Osteocyte (in vitro differentiated cells): ENCODE data around the gene MAPK14. TPM values are rescaled to one million over a fixed set of nuclear protein-coding genes. Genes with fewer than 3 reads are reported as not detected.

Experiments used
- DNase-seq: peaks from one replicate; pipeline ENCODE4 v3.0.0; 2021; ENCODE audit warnings: mixed read lengths; ENCODE audit not compliant: unreplicated experiment; ENCODE audit errors: extremely low spot score
- H3K27ac Mint-ChIP-seq: one replicate; pipeline ENCODE4 v1.8.0; 2021; ENCODE audit warnings: mild to moderate bottlenecking, mixed read lengths; ENCODE audit not compliant: unreplicated experiment
- H3K27me3 Mint-ChIP-seq: one replicate; pipeline ENCODE4 v1.8.0; 2021; ENCODE audit warnings: mixed read lengths; ENCODE audit not compliant: unreplicated experiment
- H3K36me3 Mint-ChIP-seq: one replicate; pipeline ENCODE4 v1.8.0; 2021; ENCODE audit warnings: mixed read lengths; ENCODE audit not compliant: unreplicated experiment
- H3K4me1 Mint-ChIP-seq: one replicate; pipeline ENCODE4 v1.8.0; 2021; ENCODE audit warnings: mixed read lengths; ENCODE audit not compliant: unreplicated experiment
- H3K4me3 Mint-ChIP-seq: one replicate; pipeline ENCODE4 v1.8.0; 2021; ENCODE audit warnings: mild to moderate bottlenecking, moderate library complexity, mixed read lengths; ENCODE audit not compliant: unreplicated experiment
- H3K9me3 Mint-ChIP-seq: one replicate; pipeline ENCODE4 v1.8.0; 2021; ENCODE audit warnings: mixed read lengths; ENCODE audit not compliant: unreplicated experiment
- total RNA-seq: library from RNA; stranded (reverse); gene quantifications from 2 replicates; pipeline ENCODE4 v1.2.1, GENCODE V29; 2021
- TF ChIP-seq, protein P1 (sequence below): fragments of 200-600 bp; sonication (generic); IDR thresholded peaks from 2 replicates; pipeline ENCODE4 v1.5.0; 2021; ENCODE audit warnings: antibody characterized with exemption, mild to moderate bottlenecking, moderate library complexity

MAPK14 gene
- total RNA-seq, 1 donor from 2014 or later, result 38.8 TPM

DNA sequence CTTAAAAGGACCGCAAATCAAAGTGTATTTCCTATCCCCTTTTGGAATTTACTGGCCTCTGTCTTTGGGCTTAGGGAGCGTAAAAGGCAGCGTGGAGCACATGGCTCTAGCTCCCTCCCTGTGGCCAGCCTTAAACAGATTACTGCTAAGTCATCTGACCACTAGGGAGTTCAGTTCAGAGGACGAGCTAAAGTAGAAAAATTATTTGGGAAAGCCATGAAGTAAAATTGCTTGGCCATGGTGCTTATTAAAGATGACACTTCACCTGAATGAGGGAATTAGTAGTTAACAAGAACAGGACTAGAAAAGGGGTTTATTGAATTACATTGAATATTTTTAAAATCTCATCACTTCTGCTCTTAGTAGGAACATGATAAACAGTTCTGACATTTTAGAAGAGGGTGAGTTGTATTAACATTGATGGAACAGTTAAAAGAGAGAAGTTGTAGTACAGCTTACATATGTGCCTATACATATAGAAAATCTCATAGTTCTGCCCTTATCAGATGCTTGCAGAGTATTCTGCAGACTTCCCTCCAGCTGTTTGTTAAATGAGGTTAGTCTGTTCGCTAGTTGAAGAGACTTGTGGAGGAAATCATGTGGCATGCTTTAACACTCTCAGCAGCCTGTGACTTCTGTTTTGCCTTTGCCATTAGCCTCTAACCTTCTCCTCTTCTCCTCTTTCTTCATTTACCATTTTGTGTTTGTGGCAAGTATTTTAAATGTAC is 71.5 kb downstream of the MAPK14 start:
- H3K4me3 Mint-ChIP-seq, result no peak overlapping the region
- no peaks in the 10 kb centered on the region for H3K27me3 Mint-ChIP-seq
- TF ChIP-seq, protein P1, sequence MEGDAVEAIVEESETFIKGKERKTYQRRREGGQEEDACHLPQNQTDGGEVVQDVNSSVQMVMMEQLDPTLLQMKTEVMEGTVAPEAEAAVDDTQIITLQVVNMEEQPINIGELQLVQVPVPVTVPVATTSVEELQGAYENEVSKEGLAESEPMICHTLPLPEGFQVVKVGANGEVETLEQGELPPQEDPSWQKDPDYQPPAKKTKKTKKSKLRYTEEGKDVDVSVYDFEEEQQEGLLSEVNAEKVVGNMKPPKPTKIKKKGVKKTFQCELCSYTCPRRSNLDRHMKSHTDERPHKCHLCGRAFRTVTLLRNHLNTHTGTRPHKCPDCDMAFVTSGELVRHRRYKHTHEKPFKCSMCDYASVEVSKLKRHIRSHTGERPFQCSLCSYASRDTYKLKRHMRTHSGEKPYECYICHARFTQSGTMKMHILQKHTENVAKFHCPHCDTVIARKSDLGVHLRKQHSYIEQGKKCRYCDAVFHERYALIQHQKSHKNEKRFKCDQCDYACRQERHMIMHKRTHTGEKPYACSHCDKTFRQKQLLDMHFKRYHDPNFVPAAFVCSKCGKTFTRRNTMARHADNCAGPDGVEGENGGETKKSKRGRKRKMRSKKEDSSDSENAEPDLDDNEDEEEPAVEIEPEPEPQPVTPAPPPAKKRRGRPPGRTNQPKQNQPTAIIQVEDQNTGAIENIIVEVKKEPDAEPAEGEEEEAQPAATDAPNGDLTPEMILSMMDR, result no peak
- no peaks in the 10 kb centered on the region for H3K9me3 Mint-ChIP-seq
- H3K4me1 Mint-ChIP-seq, result peaks cover 8% of the 10 kb centered on the region
- DNase-seq, result no peak
- peaks cover 14% of the 10 kb centered on the region for H3K36me3 Mint-ChIP-seq
- H3K27ac Mint-ChIP-seq, result no peak overlapping the region

DNA sequence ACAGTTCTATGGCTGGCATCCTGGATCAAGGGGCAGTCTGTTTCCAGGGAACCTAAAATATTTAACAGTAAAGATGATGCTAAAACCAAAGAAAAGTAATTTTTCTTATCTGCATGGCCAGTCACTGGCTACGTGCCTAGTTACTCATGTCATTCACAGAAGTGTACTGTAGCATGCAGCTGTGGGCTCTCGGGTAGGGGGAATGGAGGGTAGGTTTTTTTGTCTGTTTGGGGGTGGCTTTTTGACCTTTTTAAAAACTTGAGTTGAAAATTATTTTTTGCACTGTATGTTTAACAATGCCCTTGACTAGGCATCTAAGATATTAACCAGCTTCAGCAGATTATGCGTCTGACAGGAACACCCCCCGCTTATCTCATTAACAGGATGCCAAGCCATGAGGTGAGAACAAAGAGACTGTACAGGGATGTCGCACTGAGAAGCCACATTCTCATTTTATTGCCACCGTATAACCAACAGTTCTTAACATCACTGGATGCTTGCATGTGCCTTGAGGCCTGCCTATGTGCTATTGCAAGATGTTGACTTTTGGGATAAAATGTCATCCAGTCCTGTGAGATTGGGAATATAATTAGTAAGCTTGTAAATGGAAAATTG is 72.4 kb downstream of the MAPK14 start:
- Mint-ChIP-seq H3K4me1 (peaks cover 2% of the 10 kb centered on the region), H3K4me3 (no peak overlapping the region), H3K9me3 (no peaks in the 10 kb centered on the region), H3K27ac (no peak overlapping the region), H3K36me3 (peaks cover 17% of the 10 kb centered on the region), H3K27me3 (no peaks in the 10 kb centered on the region)
- TF ChIP-seq, protein P1, result no peak
- DNase-seq, result no peak

DNA sequence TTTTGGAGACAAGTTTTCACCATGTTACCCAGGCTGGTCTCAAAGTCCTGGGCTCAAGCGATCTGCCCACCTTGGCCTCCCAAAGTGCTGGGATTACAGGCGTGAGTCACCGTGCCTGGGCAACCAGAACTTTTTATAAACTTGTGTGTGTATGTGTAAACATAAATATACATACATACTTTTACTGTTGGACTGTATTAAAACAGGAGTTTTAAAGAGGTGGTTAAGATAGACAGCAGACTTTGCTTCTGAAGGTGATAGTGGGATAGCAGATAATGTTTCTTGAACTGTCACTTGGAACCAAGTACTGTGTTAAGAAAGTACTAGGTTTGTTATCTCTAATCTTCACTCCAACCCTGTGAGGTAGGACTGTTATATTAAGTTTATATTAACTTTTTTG is 74.1 kb downstream of the MAPK14 start:
- no peaks in the 10 kb centered on the region for H3K27me3 Mint-ChIP-seq
- TF ChIP-seq, protein P1, result no peak

DNA sequence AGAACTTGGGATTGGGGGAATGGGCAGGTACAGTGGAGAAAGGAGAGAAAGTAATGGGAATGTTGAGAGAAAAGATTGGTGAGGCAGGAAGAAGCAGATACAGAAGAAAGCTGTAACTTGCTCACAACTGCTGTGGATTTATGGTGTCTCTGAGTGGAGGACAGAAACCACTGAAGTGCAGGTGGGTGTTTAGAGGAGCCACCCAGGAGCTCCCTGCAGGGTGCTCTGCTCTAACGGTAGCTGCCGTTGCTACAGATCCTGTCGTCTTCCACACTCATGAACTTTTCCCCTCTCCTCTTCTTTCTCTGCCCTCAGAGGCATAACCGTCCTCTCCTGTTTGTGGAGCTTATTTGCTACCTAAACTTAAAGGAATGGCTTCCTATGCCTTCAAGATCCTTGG is 75.2 kb downstream of the MAPK14 start:
- H3K27ac Mint-ChIP-seq, result no peak overlapping the region
- no peaks in the 10 kb centered on the region for H3K4me1 Mint-ChIP-seq
- DNase-seq, result no peak
- TF ChIP-seq, protein P1, result no peak
- peaks cover 16% of the 10 kb centered on the region for H3K36me3 Mint-ChIP-seq
- H3K4me3 Mint-ChIP-seq, result no peak overlapping the region
- H3K9me3 Mint-ChIP-seq, result no peaks in the 10 kb centered on the region
- H3K27me3 Mint-ChIP-seq, result no peaks in the 10 kb centered on the region

More for the DNA sequence above, 74.1 kb downstream of the MAPK14 start:
- Mint-ChIP-seq H3K36me3 (peaks cover 13% of the 10 kb centered on the region), H3K27ac (no peak overlapping the region), H3K9me3 (no peaks in the 10 kb centered on the region), H3K4me3 (no peak overlapping the region), H3K4me1 (no peaks in the 10 kb centered on the region)
- no peak for DNase-seq

DNA sequence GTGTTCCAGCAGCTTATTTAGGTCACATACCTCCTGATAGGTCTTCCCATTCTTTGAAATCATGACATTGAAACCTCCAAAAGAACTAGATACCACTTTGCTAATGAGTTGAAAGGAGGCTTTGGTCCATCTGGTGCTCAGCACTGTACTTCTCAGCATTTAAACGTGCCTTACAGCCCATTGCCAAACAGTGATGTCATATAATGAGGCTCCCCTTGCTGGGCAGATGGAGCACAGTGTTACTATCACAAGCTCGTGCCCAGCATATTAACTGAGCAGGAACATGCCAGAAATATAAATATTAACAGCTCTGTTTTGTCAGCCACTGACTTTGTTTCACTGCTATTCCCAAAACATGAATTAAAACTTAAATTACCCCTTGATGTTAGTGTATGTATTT is 77.2 kb downstream of the MAPK14 start:
- DNase-seq, result no peak
- H3K4me3 Mint-ChIP-seq, result no peak overlapping the region
- no peaks in the 10 kb centered on the region for H3K4me1 Mint-ChIP-seq
- H3K27ac Mint-ChIP-seq, result no peak overlapping the region
- H3K27me3 Mint-ChIP-seq, result no peaks in the 10 kb centered on the region
- peaks cover 33% of the 10 kb centered on the region for H3K36me3 Mint-ChIP-seq
- TF ChIP-seq, protein P1, result no peak
- no peaks in the 10 kb centered on the region for H3K9me3 Mint-ChIP-seq
